Gastroesophageal sphincter (tissue), 4 donors: ENCODE data around the gene FZD10. TPM values are rescaled to one million over a fixed set of nuclear protein-coding genes. Genes with fewer than 3 reads are reported as not detected.

Experiments used
- ATAC-seq: fragments of 150-250 bp; one replicate; pipeline ENCODE4 v1.9.1; 2016; ENCODE audit warnings: mild to moderate bottlenecking, moderate library complexity
- H3K27ac ChIP-seq, 4 donors: fragments of 200-600 bp; sonication (generic) in 3 of 4; 1 replicate in 3 of 4; 2 replicates in 1 of 4; pipeline ENCODE4 v1.5.1; 2016 to 2019
- H3K27me3 ChIP-seq: fragments of 200-600 bp; sonication (generic); one replicate; pipeline ENCODE4 v1.5.1; 2019
- H3K36me3 ChIP-seq, 2 donors: fragments of 200-600 bp; sonication (generic); one replicate each; pipeline ENCODE4 v1.5.1; 2019; ENCODE audit warnings: control low read depth in 1 of 2
- H3K4me1 ChIP-seq, 3 donors: fragments of 200-600 bp; sonication (generic); 1 replicate in 2 of 3; 2 replicates in 1 of 3; pipeline ENCODE4 v1.5.1; 2016 to 2019; ENCODE audit warnings: control low read depth in 2 of 3
- H3K4me3 ChIP-seq, 2 donors: fragments of 200-600 bp; sonication (generic); one replicate each; pipeline ENCODE4 v1.5.1; 2019; ENCODE audit warnings: mild to moderate bottlenecking in 1 of 2, moderate library complexity in 1 of 2
- H3K9me3 ChIP-seq, 3 donors: fragments of 200-600 bp; sonication (generic); one replicate each; pipeline ENCODE4 v1.5.1; 2017 to 2019; ENCODE audit warnings: control low read depth in 2 of 3
- EP300 ChIP-seq: sonication (generic); formaldehyde crosslinking; IDR thresholded peaks from one replicate; pipeline ENCODE4 v1.6.1; 2017; ENCODE audit warnings: antibody characterized with exemption, mild to moderate bottlenecking
- POLR2A ChIP-seq, 2 donors: fragments of 450-650 bp; IDR thresholded peaks; one replicate each; pipeline ENCODE4 v1.6.1; 2017; ENCODE audit warnings: antibody characterized with exemption in 2 of 2, mild to moderate bottlenecking in 2 of 2, moderate library complexity in 1 of 2
- POLR2AphosphoS5 ChIP-seq: sonication (generic); formaldehyde crosslinking; IDR thresholded peaks from one replicate; pipeline ENCODE4 v1.6.1; 2017; ENCODE audit warnings: antibody characterized with exemption
- WGBS, 2 donors: methylation state at CpG; one replicate each; pipeline ENCODE4 v1.1.5; 2018; ENCODE audit warnings: low coverage in 1 of 2; 5-methylcytosine and 5-hydroxymethylcytosine counted together
- total RNA-seq, 4 donors: library from RNA; depleted of rRNA; stranded (reverse); fragments of >200 nt; gene quantifications; one replicate each; pipeline ENCODE4 v1.1.0, GENCODE V29; 2016
- TF ChIP-seq, protein P1 (sequence below), 4 experiments: fragments of 200-600 bp in 2 of 4; fragments of 450-650 bp in 2 of 4; sonication (generic) in 1 of 4; IDR thresholded peaks; one replicate each; pipeline ENCODE4 v1.5.1; 2017 to 2019; ENCODE audit warnings: antibody characterized with exemption in 4 of 4, mild to moderate bottlenecking in 2 of 4, moderate library complexity in 2 of 4

The FZD10 gene
- total RNA-seq, 4 donors from 2014 or later: 0.94 to 1.6 (median 1.1) TPM; not detected in 1

DNA sequence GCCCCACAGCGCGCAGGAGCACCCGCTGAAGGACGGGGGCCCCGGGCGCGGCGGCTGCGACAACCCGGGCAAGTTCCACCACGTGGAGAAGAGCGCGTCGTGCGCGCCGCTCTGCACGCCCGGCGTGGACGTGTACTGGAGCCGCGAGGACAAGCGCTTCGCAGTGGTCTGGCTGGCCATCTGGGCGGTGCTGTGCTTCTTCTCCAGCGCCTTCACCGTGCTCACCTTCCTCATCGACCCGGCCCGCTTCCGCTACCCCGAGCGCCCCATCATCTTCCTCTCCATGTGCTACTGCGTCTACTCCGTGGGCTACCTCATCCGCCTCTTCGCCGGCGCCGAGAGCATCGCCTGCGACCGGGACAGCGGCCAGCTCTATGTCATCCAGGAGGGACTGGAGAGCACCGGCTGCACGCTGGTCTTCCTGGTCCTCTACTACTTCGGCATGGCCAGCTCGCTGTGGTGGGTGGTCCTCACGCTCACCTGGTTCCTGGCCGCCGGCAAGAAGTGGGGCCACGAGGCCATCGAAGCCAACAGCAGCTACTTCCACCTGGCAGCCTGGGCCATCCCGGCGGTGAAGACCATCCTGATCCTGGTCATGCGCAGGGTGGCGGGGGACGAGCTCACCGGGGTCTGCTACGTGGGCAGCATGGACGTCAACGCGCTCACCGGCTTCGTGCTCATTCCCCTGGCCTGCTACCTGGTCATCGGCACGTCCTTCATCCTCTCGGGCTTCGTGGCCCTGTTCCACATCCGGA, 1.4 kb downstream of the FZD10 start:
- Histone ChIP-seq H3K36me3 (no peaks in the 10 kb centered on the region), H3K9me3 (no peaks in the 10 kb centered on the region), H3K27ac (no peak overlapping the region), H3K4me3 (no peak overlapping the region), H3K27me3 (peaks cover 91% of the 10 kb centered on the region), H3K4me1 (peaks cover 0 to 35% (median 9%) of the 10 kb centered on the region in 3 donors)
- ATAC-seq: no peak
- 12 to 18% methylated on average over 12 to 28 of the region's 71 CpGs for WGBS, 2 donors
- TF ChIP-seq EP300 (no peak), POLR2AphosphoS5 (no peak), POLR2A (IDR thresholded peaks at IDR 0.05) (no peak)
- TF ChIP-seq, protein P1, sequence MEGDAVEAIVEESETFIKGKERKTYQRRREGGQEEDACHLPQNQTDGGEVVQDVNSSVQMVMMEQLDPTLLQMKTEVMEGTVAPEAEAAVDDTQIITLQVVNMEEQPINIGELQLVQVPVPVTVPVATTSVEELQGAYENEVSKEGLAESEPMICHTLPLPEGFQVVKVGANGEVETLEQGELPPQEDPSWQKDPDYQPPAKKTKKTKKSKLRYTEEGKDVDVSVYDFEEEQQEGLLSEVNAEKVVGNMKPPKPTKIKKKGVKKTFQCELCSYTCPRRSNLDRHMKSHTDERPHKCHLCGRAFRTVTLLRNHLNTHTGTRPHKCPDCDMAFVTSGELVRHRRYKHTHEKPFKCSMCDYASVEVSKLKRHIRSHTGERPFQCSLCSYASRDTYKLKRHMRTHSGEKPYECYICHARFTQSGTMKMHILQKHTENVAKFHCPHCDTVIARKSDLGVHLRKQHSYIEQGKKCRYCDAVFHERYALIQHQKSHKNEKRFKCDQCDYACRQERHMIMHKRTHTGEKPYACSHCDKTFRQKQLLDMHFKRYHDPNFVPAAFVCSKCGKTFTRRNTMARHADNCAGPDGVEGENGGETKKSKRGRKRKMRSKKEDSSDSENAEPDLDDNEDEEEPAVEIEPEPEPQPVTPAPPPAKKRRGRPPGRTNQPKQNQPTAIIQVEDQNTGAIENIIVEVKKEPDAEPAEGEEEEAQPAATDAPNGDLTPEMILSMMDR (IDR thresholded peaks at IDR 0.05): no peak

DNA sequence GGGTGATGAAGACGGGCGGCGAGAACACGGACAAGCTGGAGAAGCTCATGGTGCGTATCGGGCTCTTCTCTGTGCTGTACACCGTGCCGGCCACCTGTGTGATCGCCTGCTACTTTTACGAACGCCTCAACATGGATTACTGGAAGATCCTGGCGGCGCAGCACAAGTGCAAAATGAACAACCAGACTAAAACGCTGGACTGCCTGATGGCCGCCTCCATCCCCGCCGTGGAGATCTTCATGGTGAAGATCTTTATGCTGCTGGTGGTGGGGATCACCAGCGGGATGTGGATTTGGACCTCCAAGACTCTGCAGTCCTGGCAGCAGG, 1.9 kb downstream of the FZD10 start:
- Histone ChIP-seq H3K36me3 (no peaks in the 10 kb centered on the region), H3K4me3 (no peak overlapping the region), H3K4me1 (peaks cover 0 to 35% (median 9%) of the 10 kb centered on the region in 3 donors), H3K9me3 (no peaks in the 10 kb centered on the region), H3K27me3 (peaks cover 92% of the 10 kb centered on the region), H3K27ac (no peak overlapping the region)
- no peak for ATAC-seq
- TF ChIP-seq POLR2A (IDR thresholded peaks at IDR 0.05) (no peak), EP300 (no peak), POLR2AphosphoS5 (no peak)
- TF ChIP-seq, protein P1 (IDR thresholded peaks at IDR 0.05): no peak
- 44% methylated on average over 12 of the region's 18 CpGs; no CpG with 5 or more reads in 1 of the 2 donors for WGBS, 2 donors

DNA sequence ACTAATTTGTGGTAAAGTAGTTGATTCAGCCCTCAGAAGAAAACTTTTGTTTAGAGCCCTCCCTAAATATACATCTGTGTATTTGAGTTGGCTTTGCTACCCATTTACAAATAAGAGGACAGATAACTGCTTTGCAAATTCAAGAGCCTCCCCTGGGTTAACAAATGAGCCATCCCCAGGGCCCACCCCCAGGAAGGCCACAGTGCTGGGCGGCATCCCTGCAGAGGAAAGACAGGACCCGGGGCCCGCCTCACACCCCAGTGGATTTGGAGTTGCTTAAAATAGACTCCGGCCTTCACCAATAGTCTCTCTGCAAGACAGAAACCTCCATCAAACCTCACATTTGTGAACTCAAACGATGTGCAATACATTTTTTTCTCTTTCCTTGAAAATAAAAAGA, 2.7 kb downstream of the FZD10 start:
- H3K27me3 ChIP-seq: peaks cover 92% of the 10 kb centered on the region
- no peaks in the 10 kb centered on the region for H3K36me3 ChIP-seq
- no peak overlapping the region for H3K27ac ChIP-seq
- H3K9me3 ChIP-seq: no peaks in the 10 kb centered on the region
- ATAC-seq: no peak
- WGBS, 2 donors: 44 to 60% methylated on average over 2 to 4 of the region's 5 CpGs
- H3K4me3 ChIP-seq: no peak overlapping the region
- peaks cover 0 to 35% (median 9%) of the 10 kb centered on the region in 3 donors for H3K4me1 ChIP-seq
- TF ChIP-seq, protein P1 (IDR thresholded peaks at IDR 0.05): no peak
- TF ChIP-seq EP300 (no peak), POLR2A (IDR thresholded peaks at IDR 0.05) (no peak), POLR2AphosphoS5 (no peak)

DNA sequence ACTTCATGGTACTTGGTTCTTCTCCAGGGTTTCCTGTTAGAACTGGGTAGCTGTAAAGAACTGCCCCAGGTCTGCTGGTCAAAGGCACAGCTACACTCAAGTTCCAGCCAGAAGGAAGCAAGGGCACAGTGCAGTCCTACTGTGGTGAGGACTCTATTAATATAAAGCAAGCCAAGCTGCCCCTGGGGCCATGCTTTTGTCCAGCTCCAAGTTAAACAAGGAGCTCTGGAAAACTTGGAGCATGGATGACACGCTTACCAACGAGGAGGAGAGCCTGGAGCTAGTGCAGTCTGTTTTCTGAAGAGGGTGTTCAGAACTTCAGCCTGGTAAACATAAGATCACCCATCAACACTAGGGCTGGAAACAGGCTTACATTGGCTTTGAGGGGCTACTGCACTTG, 4.0 kb downstream of the FZD10 start:
- H3K4me1 ChIP-seq: peaks cover 0 to 25% (median 3%) of the 10 kb centered on the region in 3 donors
- ATAC-seq: no peak
- 86% methylated on average over 2 of the region's 2 CpGs; no CpG with 5 or more reads in 1 of the 2 donors for WGBS, 2 donors
- no peak for TF ChIP-seq EP300
- no peaks in the 10 kb centered on the region for H3K9me3 ChIP-seq
- peaks cover 90% of the 10 kb centered on the region for H3K27me3 ChIP-seq
- H3K27ac ChIP-seq: no peak overlapping the region
- no peaks in the 10 kb centered on the region for H3K36me3 ChIP-seq
- H3K4me3 ChIP-seq: no peak overlapping the region

DNA sequence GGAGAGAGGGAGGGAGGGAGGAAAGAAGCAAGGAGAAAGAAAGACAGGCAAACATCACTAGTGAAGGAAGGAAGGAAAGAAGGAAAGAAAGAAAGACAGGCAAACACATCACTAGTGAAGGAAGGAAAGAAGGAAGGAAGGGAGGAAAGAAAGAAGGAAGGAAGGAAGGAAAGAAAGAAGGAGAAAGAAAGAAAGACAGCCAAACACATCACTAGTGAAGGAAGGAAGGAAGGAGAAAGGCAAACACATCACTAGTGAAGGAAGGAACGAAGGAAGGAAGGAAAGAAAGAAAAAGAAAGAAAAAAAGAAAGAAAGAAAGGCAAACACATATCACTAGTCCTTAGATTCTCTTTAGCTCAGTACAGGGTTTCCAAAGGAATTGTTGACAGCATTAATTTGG, 5.3 kb downstream of the FZD10 start:
- TF ChIP-seq POLR2AphosphoS5: no peak
- peaks cover 0 to 12% (median 0%) of the 10 kb centered on the region in 3 donors for H3K4me1 ChIP-seq
- no peak overlapping the region for H3K27ac ChIP-seq
- H3K27me3 ChIP-seq: peaks cover 88% of the 10 kb centered on the region
- H3K9me3 ChIP-seq: peaks cover 0 to 8% (median 0%) of the 10 kb centered on the region in 3 donors
- ATAC-seq: no peak
- no peaks in the 10 kb centered on the region for H3K36me3 ChIP-seq
- WGBS, 2 donors: 50 to 100% methylated on average over 1 of the region's 1 CpG
- no peak overlapping the region for H3K4me3 ChIP-seq

DNA sequence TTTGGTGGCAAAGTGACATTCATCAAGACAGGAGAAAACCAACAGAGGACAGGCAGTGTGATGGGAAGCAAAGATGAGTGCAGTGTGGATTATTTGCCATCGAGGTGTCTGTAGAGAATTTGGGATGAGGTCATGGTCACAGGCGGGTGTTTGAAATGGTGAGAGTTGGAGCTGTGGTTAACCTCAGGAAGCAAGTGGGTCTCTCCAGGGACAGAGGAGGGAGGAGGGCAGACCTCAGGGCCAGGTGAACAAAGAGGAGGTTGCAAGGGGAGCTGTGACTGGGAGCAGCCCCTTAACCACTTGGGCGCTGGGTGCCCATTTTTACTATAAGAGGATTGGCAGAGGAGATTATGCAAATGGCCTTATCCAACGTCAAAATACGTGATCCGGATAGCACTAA, 7.0 kb downstream of the FZD10 start:
- no peak for ATAC-seq
- Histone ChIP-seq H3K9me3 (peaks cover 0 to 10% (median 0%) of the 10 kb centered on the region in 3 donors), H3K4me3 (no peak overlapping the region), H3K4me1 (no peaks in the 10 kb centered on the region), H3K27ac (no peak overlapping the region), H3K27me3 (peaks cover 81% of the 10 kb centered on the region), H3K36me3 (no peaks in the 10 kb centered on the region)
- WGBS, 2 donors: 10 to 39% methylated on average over 5 of the region's 6 CpGs
- TF ChIP-seq POLR2A (IDR thresholded peaks at IDR 0.05): no peak
- TF ChIP-seq, protein P1 (IDR thresholded peaks at IDR 0.05): no peak
- no peak for TF ChIP-seq EP300
- no peak for TF ChIP-seq POLR2AphosphoS5
